Trophoblast cell (in vitro differentiated cells and primary cell): ENCODE measurements around the gene PARD3B.

Source experiments
- DNase-seq, 2 donors: peaks; one replicate each; pipeline ENCODE4 v3.0.0-alpha.2; 2016
- H2AFZ ChIP-seq: 2 replicates; pipeline ENCODE4 v1.6.1; 2013; ENCODE audit warnings: low read length, moderate library complexity, mild to moderate bottlenecking; ENCODE audit not compliant: insufficient read depth, poor library complexity
- H2AK5ac ChIP-seq: 2 replicates; pipeline ENCODE4 v1.6.1; 2013; ENCODE audit warnings: mild to moderate bottlenecking, low read length
- H2BK120ac ChIP-seq: 2 replicates; pipeline ENCODE4 v1.6.1; 2013; ENCODE audit warnings: low read length, mild to moderate bottlenecking, moderate library complexity; ENCODE audit not compliant: insufficient read depth, poor library complexity
- H2BK12ac ChIP-seq: 2 replicates; pipeline ENCODE4 v1.6.1; 2013; ENCODE audit warnings: mild to moderate bottlenecking, low read length, moderate library complexity
- H2BK5ac ChIP-seq: 2 replicates; pipeline ENCODE4 v1.6.1; 2013; ENCODE audit warnings: low read length, low read depth, moderate library complexity, mild to moderate bottlenecking; ENCODE audit not compliant: poor library complexity
- H3K14ac ChIP-seq: 2 replicates; pipeline ENCODE4 v1.6.1; 2013; ENCODE audit warnings: mild to moderate bottlenecking, low read length
- H3K18ac ChIP-seq: 2 replicates; pipeline ENCODE4 v1.6.1; 2013; ENCODE audit warnings: mild to moderate bottlenecking, low read length
- H3K23ac ChIP-seq: 2 replicates; pipeline ENCODE4 v1.6.1; 2013; ENCODE audit warnings: low read length
- H3K27ac ChIP-seq: 2 replicates; pipeline ENCODE4 v1.5.1; 2013; ENCODE audit warnings: low read depth, mild to moderate bottlenecking, inconsistent platforms, low read length, moderate library complexity
- H3K27me3 ChIP-seq: 2 replicates; pipeline ENCODE4 v1.6.1; 2013; ENCODE audit warnings: inconsistent platforms, mild to moderate bottlenecking, low read length, moderate library complexity; ENCODE audit not compliant: insufficient read depth
- H3K36me3 ChIP-seq, 2 experiments: 1 replicate in 1 of 2; 2 replicates in 1 of 2; pipeline ENCODE4 v1.6.1; 2013; ENCODE audit warnings: low read length in 2 of 2, mild to moderate bottlenecking in 2 of 2, moderate library complexity in 1 of 2; ENCODE audit not compliant: insufficient read depth in 2 of 2, control insufficient read depth in 1 of 2
- H3K4ac ChIP-seq: 2 replicates; pipeline ENCODE4 v1.6.1; 2013; ENCODE audit warnings: low read depth, mild to moderate bottlenecking, low read length, moderate library complexity
- H3K4me1 ChIP-seq, 2 experiments: 1 replicate in 1 of 2; 2 replicates in 1 of 2; pipeline ENCODE4 v1.6.1; 2013; ENCODE audit warnings: low read length in 2 of 2, mild to moderate bottlenecking in 2 of 2, moderate library complexity in 1 of 2; ENCODE audit not compliant: insufficient read depth in 2 of 2, control insufficient read depth in 1 of 2
- H3K4me2 ChIP-seq: 2 replicates; pipeline ENCODE4 v1.6.1; 2013; ENCODE audit warnings: inconsistent platforms, mild to moderate bottlenecking, low read length, moderate library complexity
- H3K4me3 ChIP-seq: 2 replicates; pipeline ENCODE4 v1.5.1; 2013; ENCODE audit warnings: mild to moderate bottlenecking, low read depth, low read length, inconsistent platforms
- H3K79me1 ChIP-seq: one replicate; pipeline ENCODE4 v1.6.1; 2013; ENCODE audit warnings: low read length
- H3K79me2 ChIP-seq: 2 replicates; pipeline ENCODE4 v1.6.1; 2013; ENCODE audit warnings: low read length, mild to moderate bottlenecking; ENCODE audit not compliant: control insufficient read depth, insufficient read depth, poor library complexity
- H3K9ac ChIP-seq: 2 replicates; pipeline ENCODE4 v1.6.1; 2013; ENCODE audit warnings: mild to moderate bottlenecking, low read length
- H3K9me3 ChIP-seq: 2 replicates; pipeline ENCODE4 v1.6.1; 2013; ENCODE audit warnings: low read depth, mild to moderate bottlenecking, control low read depth, inconsistent platforms, low read length; ENCODE audit not compliant: insufficient read depth
- H4K12ac ChIP-seq: 2 replicates; pipeline ENCODE4 v1.6.1; 2013; ENCODE audit warnings: low read depth, mild to moderate bottlenecking, low read length, moderate library complexity
- H4K8ac ChIP-seq: 2 replicates; pipeline ENCODE4 v1.6.1; 2013; ENCODE audit warnings: low read depth, mild to moderate bottlenecking, low read length, moderate library complexity
- H4K91ac ChIP-seq: one replicate; pipeline ENCODE4 v1.6.1; 2013; ENCODE audit warnings: low read depth, mild to moderate bottlenecking, low read length, moderate library complexity
- WGBS: extraction: QIAGEN DNeasy Blood & Tissue Kit; methylation state at CpG from one replicate; pipeline ENCODE4 v1.1.7; 2013; ENCODE audit warnings: missing lambda C conversion rate; ENCODE audit not compliant: insufficient read length, insufficient coverage; ENCODE audit errors: extremely low coverage; 5-methylcytosine and 5-hydroxymethylcytosine counted together

The PARD3B gene

DNA sequence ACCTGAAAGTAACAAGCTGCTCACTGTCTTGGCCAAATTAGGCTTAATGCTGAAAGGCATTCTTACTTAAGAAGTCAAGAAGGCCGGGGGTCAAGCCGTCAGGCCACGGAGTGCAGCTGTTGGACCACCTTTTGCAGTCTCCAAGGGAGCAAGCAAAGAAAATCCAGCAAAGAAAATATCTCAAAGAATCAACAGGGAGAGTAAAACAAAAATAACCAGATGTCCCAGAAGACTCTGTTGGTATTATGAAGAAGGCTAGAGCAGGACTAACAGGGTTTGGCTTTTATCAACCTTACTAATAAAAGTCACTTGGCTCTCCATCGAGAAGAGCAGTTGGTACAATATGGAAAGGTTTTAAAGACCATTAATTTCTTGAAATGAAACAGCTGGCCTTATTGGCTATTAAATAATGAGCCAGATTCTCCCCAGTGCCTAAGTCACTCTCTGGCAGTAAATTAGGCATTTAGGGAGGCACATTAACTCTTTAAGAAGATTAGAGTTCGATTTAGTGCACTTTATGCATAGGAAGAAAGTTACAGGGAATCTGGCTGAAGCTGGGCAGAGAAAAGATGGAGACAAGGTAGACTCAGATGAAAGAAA, 1026.2 kb downstream of the PARD3B start:
- Histone ChIP-seq H3K23ac (no peak overlapping the region), H4K8ac (no peak overlapping the region), H4K91ac (no peak overlapping the region), H3K4me3 (no peak overlapping the region), H3K79me1 (no peaks in the 10 kb centered on the region), H2BK5ac (no peak overlapping the region), H3K79me2 (no peaks in the 10 kb centered on the region), H2BK12ac (no peak overlapping the region), H2BK120ac (no peak overlapping the region), H4K12ac (no peak overlapping the region), H3K9ac (no peak overlapping the region), H3K36me3 (no peaks in the 10 kb centered on the region), H3K14ac (no peak overlapping the region), H3K27ac (no peak overlapping the region), H2AK5ac (no peak overlapping the region), H3K4ac (no peak overlapping the region), H3K9me3 (no peaks in the 10 kb centered on the region), H2AFZ (no peak overlapping the region), H3K4me2 (no peak overlapping the region), H3K27me3 (no peaks in the 10 kb centered on the region), H3K18ac (no peak overlapping the region), H3K4me1 (peaks cover 3 to 9% of the 10 kb centered on the region in 2 experiments)
- DNase-seq, result no peak
- no CpG with 5 or more reads among the region's 5 CpGs for WGBS

DNA sequence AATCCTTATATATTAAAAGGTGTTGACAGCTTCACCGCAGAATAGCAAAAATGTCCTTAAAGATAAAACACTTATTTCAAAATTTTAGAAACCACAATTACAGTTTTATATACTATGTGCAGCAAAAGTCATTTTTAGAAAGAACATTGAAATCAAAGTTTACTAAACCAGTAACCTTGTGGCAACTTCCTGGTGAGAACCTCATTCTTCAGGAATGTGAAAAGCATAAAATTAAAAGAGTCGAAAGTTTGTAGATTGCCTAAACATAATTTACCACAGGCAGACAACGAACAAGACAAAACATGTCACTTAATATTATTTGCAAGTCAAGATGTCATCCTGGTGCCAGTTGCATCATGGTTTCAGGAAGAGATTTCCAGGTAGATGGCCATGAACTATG, 1028.7 kb downstream of the PARD3B start:
- H4K91ac ChIP-seq, result no peak overlapping the region
- H3K79me1 ChIP-seq, result no peaks in the 10 kb centered on the region
- no peak overlapping the region for H3K27ac ChIP-seq
- no peak overlapping the region for H3K18ac ChIP-seq
- no peaks in the 10 kb centered on the region for H3K27me3 ChIP-seq
- H3K4ac ChIP-seq, result no peak overlapping the region
- no peak overlapping the region for H3K4me3 ChIP-seq
- no peak overlapping the region for H3K9ac ChIP-seq
- no CpG with 5 or more reads among the region's 3 CpGs for WGBS
- no peaks in the 10 kb centered on the region for H3K36me3 ChIP-seq
- H4K8ac ChIP-seq, result no peak overlapping the region
- no peaks in the 10 kb centered on the region for H3K9me3 ChIP-seq
- DNase-seq, result no peak
- H2AFZ ChIP-seq, result no peak overlapping the region
- H3K4me1 ChIP-seq, result no peaks in the 10 kb centered on the region
- no peak overlapping the region for H3K14ac ChIP-seq
- H3K23ac ChIP-seq, result no peak overlapping the region
- no peak overlapping the region for H2AK5ac ChIP-seq
- no peak overlapping the region for H4K12ac ChIP-seq
- no peak overlapping the region for H2BK5ac ChIP-seq
- H2BK12ac ChIP-seq, result no peak overlapping the region
- H3K4me2 ChIP-seq, result no peak overlapping the region
- H2BK120ac ChIP-seq, result no peak overlapping the region
- no peaks in the 10 kb centered on the region for H3K79me2 ChIP-seq

DNA sequence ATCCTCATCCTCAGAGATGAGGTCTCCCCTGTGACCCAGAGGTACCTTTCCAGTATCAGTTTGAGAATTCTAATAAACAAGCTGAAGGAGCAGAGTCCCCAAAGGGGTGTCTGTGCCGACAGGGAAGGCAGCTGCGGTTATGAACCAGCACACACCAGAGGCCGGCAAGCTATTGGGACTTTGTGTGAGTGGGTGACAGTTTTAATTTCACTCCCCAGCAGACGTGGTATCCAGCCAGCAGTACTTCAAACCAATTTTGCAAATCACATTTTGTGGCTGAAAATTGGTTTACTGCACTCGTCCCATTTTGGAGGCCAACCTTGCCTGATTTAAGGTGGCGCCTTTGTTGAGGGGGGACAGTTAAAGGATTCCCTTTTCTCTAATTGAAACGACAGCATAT, 1034.1 kb downstream of the PARD3B start:
- no peak overlapping the region for H3K4me2 ChIP-seq
- no CpG with 5 or more reads among the region's 7 CpGs for WGBS
- H2AK5ac ChIP-seq, result no peak overlapping the region
- no peak overlapping the region for H2BK12ac ChIP-seq
- peaks cover 0 to 2% of the 10 kb centered on the region in 2 experiments for H3K4me1 ChIP-seq
- H3K4ac ChIP-seq, result no peak overlapping the region
- no peak overlapping the region for H2BK120ac ChIP-seq
- no peak overlapping the region for H3K23ac ChIP-seq
- no peak overlapping the region for H3K4me3 ChIP-seq
- no peak overlapping the region for H3K27ac ChIP-seq
- no peaks in the 10 kb centered on the region for H3K36me3 ChIP-seq
- H3K18ac ChIP-seq, result no peak overlapping the region
- no peak overlapping the region for H3K9ac ChIP-seq
- no peak overlapping the region for H3K14ac ChIP-seq
- no peak overlapping the region for H4K8ac ChIP-seq
- H4K12ac ChIP-seq, result no peak overlapping the region
- no peak for DNase-seq
- H3K79me1 ChIP-seq, result peaks cover 1% of the 10 kb centered on the region
- no peak overlapping the region for H4K91ac ChIP-seq
- no peaks in the 10 kb centered on the region for H3K27me3 ChIP-seq
- no peak overlapping the region for H2BK5ac ChIP-seq
- H3K9me3 ChIP-seq, result no peaks in the 10 kb centered on the region
- no peaks in the 10 kb centered on the region for H3K79me2 ChIP-seq
- H2AFZ ChIP-seq, result no peak overlapping the region

DNA sequence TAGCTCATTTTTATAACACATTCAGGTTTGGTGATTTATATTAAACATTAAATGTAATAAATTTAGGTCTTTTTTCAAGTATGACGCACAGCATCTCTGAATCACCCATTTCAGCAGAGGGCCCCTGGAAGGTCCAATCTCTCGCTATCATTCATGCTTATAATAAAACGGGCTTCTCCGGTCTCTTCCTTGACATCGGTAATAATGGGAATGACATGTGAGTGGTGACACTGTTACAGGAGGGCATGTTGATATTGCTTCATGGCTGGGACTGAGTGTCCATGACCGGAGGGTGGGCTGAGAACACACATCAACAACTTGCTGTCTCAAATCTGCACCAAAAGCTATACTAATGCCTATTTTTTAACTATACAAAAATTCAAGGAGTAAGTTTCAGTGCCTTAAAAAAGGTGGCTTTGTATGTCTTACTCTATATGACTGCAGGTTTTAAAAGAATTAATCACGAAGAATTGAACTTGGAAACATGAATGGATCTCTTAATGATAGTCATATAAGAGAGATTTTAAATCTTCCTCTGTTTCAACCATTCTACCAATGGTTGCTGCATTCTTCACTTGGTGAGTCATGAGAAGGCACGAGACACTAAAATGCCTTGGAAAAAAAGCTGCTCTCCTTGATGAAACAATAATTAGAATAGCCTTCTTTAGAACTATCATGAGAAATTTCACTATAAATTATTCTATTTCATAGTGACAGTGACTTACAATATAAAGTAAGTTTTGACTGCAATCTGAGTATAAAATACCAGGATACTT, 1035.1 kb downstream of the PARD3B start:
- no peak overlapping the region for H4K8ac ChIP-seq
- H2AK5ac ChIP-seq, result no peak overlapping the region
- DNase-seq, result peak in 1 of 2 donors; percentile 65
- H3K23ac ChIP-seq, result no peak overlapping the region
- H3K4me2 ChIP-seq, result no peak overlapping the region
- H2BK12ac ChIP-seq, result peak overlapping the region; percentile 95
- H3K36me3 ChIP-seq, result no peaks in the 10 kb centered on the region
- no peaks in the 10 kb centered on the region for H3K9me3 ChIP-seq
- H3K9ac ChIP-seq, result no peak overlapping the region
- H3K79me2 ChIP-seq, result no peaks in the 10 kb centered on the region
- no peak overlapping the region for H3K4me3 ChIP-seq
- no peak overlapping the region for H3K27ac ChIP-seq
- H3K4me1 ChIP-seq, result peaks cover 0 to 2% of the 10 kb centered on the region in 2 experiments
- H3K79me1 ChIP-seq, result peaks cover 1% of the 10 kb centered on the region
- H3K4ac ChIP-seq, result no peak overlapping the region
- H2BK5ac ChIP-seq, result no peak overlapping the region
- no CpG with 5 or more reads among the region's 8 CpGs for WGBS
- no peak overlapping the region for H3K18ac ChIP-seq
- no peak overlapping the region for H4K12ac ChIP-seq
- no peaks in the 10 kb centered on the region for H3K27me3 ChIP-seq
- no peak overlapping the region for H4K91ac ChIP-seq
- H2BK120ac ChIP-seq, result peak overlapping the region; percentile 60
- no peak overlapping the region for H2AFZ ChIP-seq
- H3K14ac ChIP-seq, result no peak overlapping the region
